Loucy (cell line): ENCODE results near the gene NOC4L.

ENCODE experiments used
- H2AFZ ChIP-seq: fragments of 200-600 bp; sonication (generic); 2 replicates; pipeline ENCODE4 v1.6.0; 2016; ENCODE audit warnings: antibody characterized with exemption, mild to moderate bottlenecking, low read length, moderate library complexity
- H3F3A ChIP-seq: fragments of 200-600 bp; 2 replicates; pipeline ENCODE4 v1.6.0; 2016; ENCODE audit warnings: antibody characterized with exemption, low read depth, mild to moderate bottlenecking
- H3K27me3 ChIP-seq: fragments of 200-600 bp; sonication (generic); 2 replicates; pipeline ENCODE4 v1.6.1; 2014; ENCODE audit warnings: low read length, mild to moderate bottlenecking; ENCODE audit not compliant: insufficient read depth, poor library complexity, severe bottlenecking
- H3K36me3 ChIP-seq: fragments of 200-600 bp; sonication (generic); 2 replicates; pipeline ENCODE4 v1.6.1; 2016; ENCODE audit warnings: low read length; ENCODE audit not compliant: insufficient read depth
- H3K4me1 ChIP-seq: fragments of 200-600 bp; sonication (generic); 2 replicates; pipeline ENCODE4 v1.5.1; 2014; ENCODE audit warnings: low read length, mild to moderate bottlenecking; ENCODE audit not compliant: insufficient read depth, poor library complexity, severe bottlenecking
- H3K4me2 ChIP-seq: fragments of 200-600 bp; sonication (generic); 2 replicates; pipeline ENCODE4 v1.6.0; 2014; ENCODE audit warnings: antibody characterized with exemption, low read length, low read depth, mild to moderate bottlenecking; ENCODE audit not compliant: poor library complexity, severe bottlenecking
- H3K4me3 ChIP-seq: fragments of 200-600 bp; sonication (generic); 2 replicates; pipeline ENCODE4 v1.5.1; 2014; ENCODE audit warnings: low read length, mild to moderate bottlenecking, mixed read lengths; ENCODE audit not compliant: poor library complexity, severe bottlenecking
- H3K79me2 ChIP-seq: fragments of 200-600 bp; sonication (generic); 2 replicates; pipeline ENCODE4 v1.6.1; 2014; ENCODE audit warnings: low read length; ENCODE audit not compliant: insufficient read depth
- H3K9ac ChIP-seq: fragments of 200-600 bp; sonication (generic); 2 replicates; pipeline ENCODE4 v1.6.0; 2014; ENCODE audit warnings: mild to moderate bottlenecking, low read depth, low read length, moderate library complexity; ENCODE audit not compliant: poor library complexity, severe bottlenecking
- H3K9me2 ChIP-seq: fragments of 200-600 bp; sonication (generic); replicated peaks from 2 replicates; pipeline ENCODE4 v1.6.1; 2016; ENCODE audit warnings: low read depth, low read length, mixed read lengths
- H3K9me3 ChIP-seq: fragments of 200-600 bp; sonication (generic); 2 replicates; pipeline ENCODE4 v1.6.1; 2014; ENCODE audit warnings: mild to moderate bottlenecking, antibody characterized with exemption, low read length, low read depth; ENCODE audit not compliant: insufficient read depth
- H4K20me1 ChIP-seq: fragments of 200-600 bp; sonication (generic); 2 replicates; pipeline ENCODE4 v1.6.0; 2014; ENCODE audit warnings: antibody characterized with exemption, low read length, mild to moderate bottlenecking; ENCODE audit not compliant: insufficient read depth, poor library complexity, severe bottlenecking
- CTCF ChIP-seq: fragments of 200-600 bp; sonication (generic); conservative IDR thresholded peaks from 2 replicates; pipeline ENCODE4 v1.5.1; 2014; ENCODE audit warnings: mild to moderate bottlenecking, antibody characterized with exemption, low read length
- EZH2phosphoT487 ChIP-seq: fragments of 200-600 bp; IDR thresholded peaks from 2 replicates; pipeline ENCODE4 v1.6.1; 2018; ENCODE audit warnings: antibody characterized with exemption, mild to moderate bottlenecking, moderate library complexity, borderline replicate concordance

Gene NOC4L

GRCh38 chr12:132170094-132170636 is 25.9 kb downstream of the NOC4L start:
- TF ChIP-seq EZH2phosphoT487, result no peak
- TF ChIP-seq CTCF, result no peak
- Histone ChIP-seq H3K4me2 (no peak overlapping the region), H3K4me3 (no peak overlapping the region), H3K9me3 (no peaks in the 10 kb centered on the region), H3K9ac (no peak overlapping the region), H2AFZ (no peak overlapping the region), H3K9me2 (no peaks in the 10 kb centered on the region), H3K79me2 (no peaks in the 10 kb centered on the region), H3K36me3 (no peaks in the 10 kb centered on the region), H3F3A (peaks cover 3% of the 10 kb centered on the region; the same call in 1 of the 2 replicates), H3K4me1 (peaks cover 24% of the 10 kb centered on the region), H4K20me1 (no peaks in the 10 kb centered on the region), H3K27me3 (no peaks in the 10 kb centered on the region)

- Histone ChIP-seq H3K9ac (no peak overlapping the region), H3K27me3 (no peaks in the 10 kb centered on the region), H2AFZ (no peak overlapping the region), H3K36me3 (no peaks in the 10 kb centered on the region), H3K4me2 (no peak overlapping the region), H3F3A (peaks cover 3% of the 10 kb centered on the region; the same call in 1 of the 2 replicates), H3K4me1 (peaks cover 24% of the 10 kb centered on the region), H3K4me3 (no peak overlapping the region), H4K20me1 (no peaks in the 10 kb centered on the region), H3K9me3 (no peaks in the 10 kb centered on the region), H3K9me2 (no peaks in the 10 kb centered on the region), H3K79me2 (no peaks in the 10 kb centered on the region)
- no peak for TF ChIP-seq CTCF
- no peak for TF ChIP-seq EZH2phosphoT487
These were observed 26.5 kb downstream of the NOC4L start for GRCh38 chr12:132170637-132171292.

GRCh38 chr12:132171293-132171967 is 27.2 kb downstream of the NOC4L start:
- no peaks in the 10 kb centered on the region for H3K36me3 ChIP-seq
- H3K9ac ChIP-seq, result no peak overlapping the region
- H3F3A ChIP-seq, result peaks cover 3% of the 10 kb centered on the region; the same call in 1 of the 2 replicates
- H3K9me3 ChIP-seq, result no peaks in the 10 kb centered on the region
- H3K27me3 ChIP-seq, result no peaks in the 10 kb centered on the region
- H3K9me2 ChIP-seq, result no peaks in the 10 kb centered on the region
- H3K79me2 ChIP-seq, result no peaks in the 10 kb centered on the region
- no peak overlapping the region for H2AFZ ChIP-seq
- no peaks in the 10 kb centered on the region for H4K20me1 ChIP-seq
- peaks cover 24% of the 10 kb centered on the region for H3K4me1 ChIP-seq
- H3K4me2 ChIP-seq, result no peak overlapping the region
- TF ChIP-seq CTCF (no peak), EZH2phosphoT487 (no peak)
- no peak overlapping the region for H3K4me3 ChIP-seq
